ENCODE results near the gene IRAK2.

DNA sequence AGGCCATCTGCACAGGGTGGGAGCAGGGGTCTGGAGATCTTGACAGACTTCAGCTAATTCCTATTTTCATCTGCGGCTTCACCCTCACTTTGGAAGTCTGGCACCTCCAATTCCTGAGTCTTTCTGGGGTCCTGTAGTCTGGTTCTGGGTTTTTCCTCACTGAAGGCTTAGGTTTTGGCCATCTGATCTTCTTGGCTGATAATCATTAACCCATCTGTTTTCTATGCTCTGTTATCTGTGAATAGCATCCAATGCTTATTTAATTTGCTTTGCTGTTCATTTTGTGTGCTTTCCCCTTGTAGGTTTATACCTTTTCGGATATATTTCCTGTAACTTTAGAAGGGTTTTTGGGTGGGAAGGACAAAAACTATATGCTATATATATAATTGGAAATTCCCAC lies 101.1 kb downstream of the IRAK2 start:
- TF ChIP-seq POLR2AphosphoS5 (IDR thresholded peaks at IDR 0.05; ENCODE audit: insufficient read depth, low read depth, low read length) (no peak), EZH2 (IDR thresholded peaks at IDR 0.05; ENCODE audit: borderline replicate concordance, low read depth, low read length, severe bottlenecking) (no peak)
- TF ChIP-seq, protein P1, sequence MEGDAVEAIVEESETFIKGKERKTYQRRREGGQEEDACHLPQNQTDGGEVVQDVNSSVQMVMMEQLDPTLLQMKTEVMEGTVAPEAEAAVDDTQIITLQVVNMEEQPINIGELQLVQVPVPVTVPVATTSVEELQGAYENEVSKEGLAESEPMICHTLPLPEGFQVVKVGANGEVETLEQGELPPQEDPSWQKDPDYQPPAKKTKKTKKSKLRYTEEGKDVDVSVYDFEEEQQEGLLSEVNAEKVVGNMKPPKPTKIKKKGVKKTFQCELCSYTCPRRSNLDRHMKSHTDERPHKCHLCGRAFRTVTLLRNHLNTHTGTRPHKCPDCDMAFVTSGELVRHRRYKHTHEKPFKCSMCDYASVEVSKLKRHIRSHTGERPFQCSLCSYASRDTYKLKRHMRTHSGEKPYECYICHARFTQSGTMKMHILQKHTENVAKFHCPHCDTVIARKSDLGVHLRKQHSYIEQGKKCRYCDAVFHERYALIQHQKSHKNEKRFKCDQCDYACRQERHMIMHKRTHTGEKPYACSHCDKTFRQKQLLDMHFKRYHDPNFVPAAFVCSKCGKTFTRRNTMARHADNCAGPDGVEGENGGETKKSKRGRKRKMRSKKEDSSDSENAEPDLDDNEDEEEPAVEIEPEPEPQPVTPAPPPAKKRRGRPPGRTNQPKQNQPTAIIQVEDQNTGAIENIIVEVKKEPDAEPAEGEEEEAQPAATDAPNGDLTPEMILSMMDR (IDR thresholded peaks at IDR 0.05; ENCODE audit: extremely low read depth in 1 of 2, insufficient read depth in 1 of 2, low read depth in 1 of 2, low read length in 2 of 2) = no peak
- TF ChIP-seq, protein P2, sequence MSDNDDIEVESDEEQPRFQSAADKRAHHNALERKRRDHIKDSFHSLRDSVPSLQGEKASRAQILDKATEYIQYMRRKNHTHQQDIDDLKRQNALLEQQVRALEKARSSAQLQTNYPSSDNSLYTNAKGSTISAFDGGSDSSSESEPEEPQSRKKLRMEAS (IDR thresholded peaks at IDR 0.05; ENCODE audit: insufficient read depth, insufficient read length) = no peak
